HUES48 (cell line): ENCODE data around the gene MAU2.
A peak's percentile ranks its signal among the peaks of the same experiment; 100 is the strongest.

Experiments used
- H3K27ac ChIP-seq: one replicate; pipeline ENCODE4 v1.7.0; 2013; ENCODE audit warnings: low read depth, low read length, inconsistent platforms
- H3K27me3 ChIP-seq: 2 replicates; pipeline ENCODE4 v1.6.1; 2013; ENCODE audit warnings: mild to moderate bottlenecking, low read length; ENCODE audit not compliant: control insufficient read depth, insufficient read depth
- H3K36me3 ChIP-seq: 2 replicates; pipeline ENCODE4 v1.6.1; 2013; ENCODE audit warnings: low read length; ENCODE audit not compliant: control insufficient read depth, insufficient read depth
- H3K4me1 ChIP-seq: 2 replicates; pipeline ENCODE4 v1.6.1; 2013; ENCODE audit warnings: mild to moderate bottlenecking, low read length; ENCODE audit not compliant: control insufficient read depth, insufficient read depth
- H3K4me3 ChIP-seq: 2 replicates; pipeline ENCODE4 v1.5.1; 2013; ENCODE audit warnings: mild to moderate bottlenecking, low read depth, low read length
- H3K9ac ChIP-seq: 2 replicates; pipeline ENCODE4 v1.6.1; 2013; ENCODE audit warnings: mild to moderate bottlenecking, low read depth, low read length, moderate library complexity
- H3K9me3 ChIP-seq: 2 replicates; pipeline ENCODE4 v1.6.1; 2013; ENCODE audit warnings: low read length; ENCODE audit not compliant: control insufficient read depth, insufficient read depth

MAU2 gene, protein sequence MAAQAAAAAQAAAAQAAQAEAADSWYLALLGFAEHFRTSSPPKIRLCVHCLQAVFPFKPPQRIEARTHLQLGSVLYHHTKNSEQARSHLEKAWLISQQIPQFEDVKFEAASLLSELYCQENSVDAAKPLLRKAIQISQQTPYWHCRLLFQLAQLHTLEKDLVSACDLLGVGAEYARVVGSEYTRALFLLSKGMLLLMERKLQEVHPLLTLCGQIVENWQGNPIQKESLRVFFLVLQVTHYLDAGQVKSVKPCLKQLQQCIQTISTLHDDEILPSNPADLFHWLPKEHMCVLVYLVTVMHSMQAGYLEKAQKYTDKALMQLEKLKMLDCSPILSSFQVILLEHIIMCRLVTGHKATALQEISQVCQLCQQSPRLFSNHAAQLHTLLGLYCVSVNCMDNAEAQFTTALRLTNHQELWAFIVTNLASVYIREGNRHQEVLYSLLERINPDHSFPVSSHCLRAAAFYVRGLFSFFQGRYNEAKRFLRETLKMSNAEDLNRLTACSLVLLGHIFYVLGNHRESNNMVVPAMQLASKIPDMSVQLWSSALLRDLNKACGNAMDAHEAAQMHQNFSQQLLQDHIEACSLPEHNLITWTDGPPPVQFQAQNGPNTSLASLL

DNA sequence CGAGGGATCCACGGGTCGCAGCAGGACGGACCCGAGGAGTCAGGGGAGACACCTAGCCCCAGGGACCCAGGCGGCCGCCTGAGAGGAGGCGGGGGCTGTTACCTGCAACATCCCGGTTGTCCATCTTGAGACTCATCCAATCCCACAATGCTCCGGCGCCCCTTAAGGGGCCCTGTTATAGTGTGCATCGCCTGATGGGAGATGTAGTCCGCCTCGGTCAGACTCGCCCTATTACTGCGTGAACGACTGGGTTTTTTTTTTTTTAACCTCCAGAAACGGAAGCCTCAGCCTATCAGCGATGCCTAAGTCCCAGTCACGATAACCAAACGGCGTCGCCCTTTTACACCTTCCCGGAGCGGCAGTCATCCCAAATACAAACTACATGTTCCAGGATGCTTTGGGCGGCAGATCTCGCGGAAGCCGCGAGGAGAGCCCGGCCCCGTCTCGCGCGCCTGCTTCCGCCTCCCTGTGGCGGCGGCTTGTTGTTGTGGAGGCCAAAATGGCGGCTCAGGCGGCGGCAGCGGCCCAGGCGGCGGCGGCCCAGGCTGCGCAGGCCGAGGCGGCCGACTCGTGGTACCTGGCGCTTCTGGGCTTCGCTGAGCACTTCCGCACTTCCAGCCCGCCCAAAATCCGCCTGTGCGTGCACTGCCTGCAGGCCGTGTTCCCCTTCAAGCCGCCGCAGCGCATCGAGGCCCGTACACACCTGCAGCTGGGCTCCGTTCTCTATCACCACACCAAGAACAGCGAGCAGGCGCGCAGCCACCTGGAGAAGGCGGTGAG is at the start of gene MAU2, which contains the start of gene SUGP1:
Gene MAU2 (plus strand): TSS at position 469 of the 780 bp plus-strand sequence. CDS start 31 bp downstream, at position 500.
Gene SUGP1 (minus strand): TSS at position 149 of the 780 bp plus-strand sequence. CDS start 13 bp downstream, at position 136.
- Histone ChIP-seq H3K27me3 (no peaks in the 10 kb centered on the region), H3K4me1 (no peaks in the 10 kb centered on the region), H3K9me3 (no peaks in the 10 kb centered on the region), H3K36me3 (peaks cover 34% of the 10 kb centered on the region), H3K9ac (peak within 1 kb of the TSS; percentile 99), H3K4me3 (peak within 1 kb of the TSS; percentile 97), H3K27ac (peak within 1 kb of the TSS; percentile 95)

DNA sequence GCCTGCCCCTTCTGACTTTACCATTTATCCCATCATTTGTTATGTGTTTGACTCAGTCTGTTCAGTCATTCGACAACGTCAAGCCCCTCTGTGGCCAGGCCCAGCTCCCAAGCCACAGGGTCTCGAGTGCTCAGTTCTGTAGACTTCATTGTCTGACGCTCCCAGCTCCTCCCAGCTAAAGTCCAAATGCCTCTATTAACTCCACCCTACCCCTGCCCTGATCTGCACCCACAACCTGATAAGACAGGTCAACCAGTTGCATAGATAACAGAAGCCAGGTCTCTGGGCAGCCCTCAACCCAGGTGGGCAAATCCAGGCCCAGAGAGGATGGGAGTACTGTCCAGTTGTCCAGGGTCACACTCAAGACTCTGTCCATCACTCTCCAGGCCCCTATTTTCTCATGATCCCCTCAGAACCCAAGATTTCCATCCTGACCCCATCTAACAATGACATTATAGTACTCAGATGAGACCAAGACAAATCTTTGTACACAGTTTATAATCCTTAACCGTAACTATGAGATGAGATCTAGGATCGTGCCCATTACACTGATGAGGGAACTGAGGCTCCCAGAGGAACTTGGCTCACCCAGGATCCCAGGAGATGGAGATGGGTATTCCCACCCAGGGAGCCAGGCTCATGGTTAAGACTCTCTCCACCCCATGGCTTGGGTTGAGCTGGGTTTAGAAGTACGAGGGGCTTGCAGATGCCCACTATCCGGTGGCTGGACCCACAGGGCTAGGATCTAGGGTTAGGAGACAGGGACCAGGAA is 48.6 kb upstream of the MAU2 start:
- H3K4me1 ChIP-seq = peaks cover 2% of the 10 kb centered on the region; the same call in 1 of the 2 replicates
- no peak overlapping the region for H3K27ac ChIP-seq
- H3K9ac ChIP-seq = no peak overlapping the region
- H3K36me3 ChIP-seq = peaks cover 17% of the 10 kb centered on the region
- H3K27me3 ChIP-seq = 0 out of 2 replicates have a peak, but pooled peaks cover 2% of the 10 kb centered on the region
- H3K9me3 ChIP-seq = no peaks in the 10 kb centered on the region
- peak overlapping the region; percentile 69; the same call in 1 of the 2 replicates for H3K4me3 ChIP-seq

GRCh38 chr19:19274146-19274545 is 46.5 kb upstream of the MAU2 start:
- Histone ChIP-seq H3K27ac (no peak overlapping the region), H3K27me3 (0 out of 2 replicates have a peak, but pooled peaks cover 2% of the 10 kb centered on the region), H3K4me3 (no peak overlapping the region), H3K9ac (no peak overlapping the region), H3K9me3 (no peaks in the 10 kb centered on the region), H3K4me1 (peaks cover 2% of the 10 kb centered on the region; the same call in 1 of the 2 replicates), H3K36me3 (peaks cover 38% of the 10 kb centered on the region)

DNA sequence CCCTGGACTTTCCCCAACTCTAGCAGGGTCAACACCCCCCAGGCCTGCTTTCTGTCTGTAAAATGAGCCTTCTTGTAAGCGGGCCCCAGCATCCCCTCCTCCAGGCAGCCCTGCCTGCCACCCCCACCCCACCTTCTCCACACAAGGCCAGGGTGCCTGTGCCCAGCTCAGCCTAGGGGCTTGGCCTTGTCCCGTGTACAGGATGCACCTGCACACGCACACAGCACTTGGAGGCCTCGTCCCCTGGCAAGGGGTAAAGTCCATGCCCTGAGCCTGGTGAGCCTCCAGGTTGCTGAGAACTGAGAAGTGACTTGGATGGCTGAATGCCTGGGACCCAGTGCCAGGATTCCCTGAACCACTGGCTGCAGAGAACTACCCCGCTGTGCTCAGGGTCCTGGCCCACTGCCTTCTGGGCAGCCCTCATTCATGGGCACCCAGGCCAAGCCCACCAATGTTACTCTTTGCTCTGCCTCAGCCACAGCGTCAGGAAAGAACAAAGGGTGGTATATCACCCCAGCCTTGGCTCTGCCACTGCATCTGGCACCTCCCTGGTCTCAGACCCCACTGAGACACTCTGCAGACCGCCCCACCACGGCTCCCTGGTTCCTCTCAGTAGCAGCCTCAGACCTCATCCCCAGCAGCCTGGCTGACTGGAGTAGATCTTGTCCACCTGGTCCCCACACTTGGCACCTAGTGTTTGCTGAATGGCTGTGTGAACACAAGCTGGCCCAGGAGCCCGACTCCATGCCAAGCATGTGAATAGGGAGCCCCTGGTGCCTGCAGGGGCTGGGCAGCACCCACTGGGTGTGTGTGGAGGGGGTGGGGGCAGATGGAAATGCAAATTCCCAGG is 45.7 kb upstream of the MAU2 start:
- H3K9me3 ChIP-seq = no peaks in the 10 kb centered on the region
- H3K27me3 ChIP-seq = 0 out of 2 replicates have a peak, but pooled peaks cover 2% of the 10 kb centered on the region
- no peak overlapping the region for H3K4me3 ChIP-seq
- H3K36me3 ChIP-seq = peaks cover 46% of the 10 kb centered on the region
- H3K9ac ChIP-seq = no peak overlapping the region
- H3K27ac ChIP-seq = no peak overlapping the region
- H3K4me1 ChIP-seq = peaks cover 2% of the 10 kb centered on the region; the same call in 1 of the 2 replicates

DNA sequence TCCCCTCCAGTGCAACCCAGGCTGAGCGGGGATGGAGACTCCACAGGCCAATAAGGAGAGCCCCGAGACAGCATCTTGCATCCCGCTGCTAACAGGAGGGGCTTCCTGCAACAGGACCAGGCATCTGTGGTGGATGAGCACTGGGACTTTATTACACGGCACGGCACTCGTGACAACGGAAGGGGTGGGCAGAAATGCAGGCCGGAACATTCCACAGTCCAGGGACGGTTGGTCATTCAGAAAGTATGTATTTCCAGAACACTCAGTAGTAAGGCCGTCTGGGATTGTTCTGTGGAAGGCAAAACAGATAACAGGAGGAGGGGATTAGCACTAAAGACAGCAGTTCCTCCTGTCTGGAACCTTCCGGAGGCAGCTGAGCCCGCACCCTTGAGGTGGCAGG is 44.2 kb upstream of the MAU2 start:
- H3K9ac ChIP-seq = no peak overlapping the region
- H3K27ac ChIP-seq = no peak overlapping the region
- H3K4me1 ChIP-seq = peaks cover 2% of the 10 kb centered on the region; the same call in 1 of the 2 replicates
- no peak overlapping the region for H3K4me3 ChIP-seq
- peaks cover 59% of the 10 kb centered on the region for H3K36me3 ChIP-seq
- H3K9me3 ChIP-seq = no peaks in the 10 kb centered on the region
- H3K27me3 ChIP-seq = 0 out of 2 replicates have a peak, but pooled peaks cover 2% of the 10 kb centered on the region

DNA sequence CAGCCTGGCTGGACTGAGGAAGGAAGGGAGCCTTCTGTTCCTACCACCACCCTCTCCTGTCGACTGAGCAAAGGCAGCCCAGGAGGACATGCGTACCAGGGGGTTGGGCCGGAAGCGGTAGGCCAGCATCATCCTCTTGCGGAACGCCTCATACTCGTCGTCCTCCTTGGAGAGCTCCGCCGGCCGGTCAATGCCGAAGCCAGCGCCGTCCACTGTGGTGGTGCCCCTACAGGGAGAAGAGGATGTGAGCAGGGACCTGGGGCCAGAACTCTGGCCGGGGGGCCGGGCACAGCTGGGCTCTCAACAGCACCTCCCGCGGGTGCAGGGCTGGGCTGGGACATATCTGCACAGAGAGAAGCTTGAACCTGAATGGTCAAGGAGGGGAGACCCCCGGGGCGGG is 43.8 kb upstream of the MAU2 start:
- H3K9ac ChIP-seq = no peak overlapping the region
- H3K36me3 ChIP-seq = peaks cover 63% of the 10 kb centered on the region
- peaks cover 2% of the 10 kb centered on the region; the same call in 1 of the 2 replicates for H3K4me1 ChIP-seq
- H3K27ac ChIP-seq = no peak overlapping the region
- H3K9me3 ChIP-seq = no peaks in the 10 kb centered on the region
- 0 out of 2 replicates have a peak, but pooled peaks cover under 1% of the 10 kb centered on the region for H3K27me3 ChIP-seq
- H3K4me3 ChIP-seq = no peak overlapping the region

GRCh38 chr19:19278315-19278714 is 42.3 kb upstream of the MAU2 start:
- Histone ChIP-seq H3K4me3 (no peak overlapping the region), H3K9ac (no peak overlapping the region), H3K27me3 (no peaks in the 10 kb centered on the region), H3K4me1 (peaks cover 2% of the 10 kb centered on the region; the same call in 1 of the 2 replicates), H3K36me3 (peaks cover 73% of the 10 kb centered on the region), H3K27ac (no peak overlapping the region), H3K9me3 (no peaks in the 10 kb centered on the region)

GRCh38 chr19:19279062-19279612 is 41.5 kb upstream of the MAU2 start:
- Histone ChIP-seq H3K9ac (no peak overlapping the region), H3K4me1 (no peaks in the 10 kb centered on the region), H3K27me3 (no peaks in the 10 kb centered on the region), H3K4me3 (no peak overlapping the region), H3K9me3 (no peaks in the 10 kb centered on the region), H3K27ac (no peak overlapping the region), H3K36me3 (peaks cover 80% of the 10 kb centered on the region)

DNA sequence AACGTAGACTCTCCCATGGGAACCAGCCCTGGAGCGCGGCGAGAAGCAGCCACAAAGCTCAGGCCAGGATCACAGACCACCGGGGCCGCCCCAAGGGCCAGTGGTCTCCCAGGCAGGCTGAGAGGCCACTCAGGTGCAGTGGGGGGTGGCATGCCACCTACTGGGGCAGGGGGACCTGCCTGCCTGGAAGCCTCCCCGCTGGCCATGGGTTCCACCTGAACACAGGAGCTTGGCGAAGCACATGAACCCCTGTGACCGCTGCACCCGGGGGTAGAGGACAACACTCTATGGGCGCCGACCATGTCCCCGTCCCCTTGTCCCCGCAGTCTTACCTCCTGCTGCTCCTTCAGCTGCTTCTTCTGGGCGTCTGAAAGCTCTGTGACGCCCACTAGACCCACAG is 40.8 kb upstream of the MAU2 start:
- H3K27ac ChIP-seq = no peak overlapping the region
- H3K36me3 ChIP-seq = peaks cover 86% of the 10 kb centered on the region
- no peaks in the 10 kb centered on the region for H3K4me1 ChIP-seq
- H3K27me3 ChIP-seq = no peaks in the 10 kb centered on the region
- H3K4me3 ChIP-seq = no peak overlapping the region
- no peak overlapping the region for H3K9ac ChIP-seq
- H3K9me3 ChIP-seq = no peaks in the 10 kb centered on the region
